ENCODE measurements around the gene S100A8. TPM values are rescaled to one million over a fixed set of nuclear protein-coding genes. Genes with fewer than 3 reads are reported as not detected.

The S100A8 gene
- total and polyA plus RNA-seq, 7 donors = 14.2 to 109 (median 82.2) TPM; not detected in 1

DNA sequence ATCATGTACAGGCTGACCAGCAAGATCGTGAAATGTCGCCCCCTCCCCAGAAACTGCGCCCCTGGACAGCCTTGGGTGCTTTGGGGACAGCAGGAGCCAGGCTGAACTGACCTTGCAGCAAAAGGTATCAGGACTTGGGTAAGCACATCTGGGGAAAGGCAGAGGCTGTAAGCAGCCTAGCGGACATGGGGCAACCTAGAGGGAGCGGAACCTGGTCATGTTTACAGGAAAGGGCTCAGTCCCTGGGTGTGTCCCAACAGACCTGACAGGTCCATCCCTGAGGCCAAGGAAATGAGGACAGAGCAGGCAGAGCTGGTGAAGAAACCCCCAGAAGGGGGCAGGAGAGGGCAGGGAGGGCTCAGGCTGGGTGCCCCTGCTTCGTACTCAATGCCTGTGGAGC is 3.1 kb upstream of the S100A8 start:
- no peak for DNase-seq
- WGBS, 2 donors = 71 to 82% methylated on average over 6 of the region's 6 CpGs
- intact Hi-C loops (cut with DNase I) = no loop called here
- peaks cover 0 to 11% (median 0%) of the 10 kb centered on the region in 3 donors for H3K27me3 ChIP-seq
- H3K36me3 ChIP-seq = no peaks in the 10 kb centered on the region
- no peaks in the 10 kb centered on the region for H3K9me3 ChIP-seq
- H3K4me3 ChIP-seq = no peak overlapping the region
- TF ChIP-seq EP300 (IDR thresholded peaks at IDR 0.05) (no peak), POLR2AphosphoS5 (IDR thresholded peaks at IDR 0.05) (no peak), POLR2A (IDR thresholded peaks at IDR 0.05) (no peak)
- TF ChIP-seq, protein P1, sequence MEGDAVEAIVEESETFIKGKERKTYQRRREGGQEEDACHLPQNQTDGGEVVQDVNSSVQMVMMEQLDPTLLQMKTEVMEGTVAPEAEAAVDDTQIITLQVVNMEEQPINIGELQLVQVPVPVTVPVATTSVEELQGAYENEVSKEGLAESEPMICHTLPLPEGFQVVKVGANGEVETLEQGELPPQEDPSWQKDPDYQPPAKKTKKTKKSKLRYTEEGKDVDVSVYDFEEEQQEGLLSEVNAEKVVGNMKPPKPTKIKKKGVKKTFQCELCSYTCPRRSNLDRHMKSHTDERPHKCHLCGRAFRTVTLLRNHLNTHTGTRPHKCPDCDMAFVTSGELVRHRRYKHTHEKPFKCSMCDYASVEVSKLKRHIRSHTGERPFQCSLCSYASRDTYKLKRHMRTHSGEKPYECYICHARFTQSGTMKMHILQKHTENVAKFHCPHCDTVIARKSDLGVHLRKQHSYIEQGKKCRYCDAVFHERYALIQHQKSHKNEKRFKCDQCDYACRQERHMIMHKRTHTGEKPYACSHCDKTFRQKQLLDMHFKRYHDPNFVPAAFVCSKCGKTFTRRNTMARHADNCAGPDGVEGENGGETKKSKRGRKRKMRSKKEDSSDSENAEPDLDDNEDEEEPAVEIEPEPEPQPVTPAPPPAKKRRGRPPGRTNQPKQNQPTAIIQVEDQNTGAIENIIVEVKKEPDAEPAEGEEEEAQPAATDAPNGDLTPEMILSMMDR (IDR thresholded peaks at IDR 0.05) = no peak
- H3K4me1 ChIP-seq = no peaks in the 10 kb centered on the region
- no peak overlapping the region for H3K27ac ChIP-seq

DNA sequence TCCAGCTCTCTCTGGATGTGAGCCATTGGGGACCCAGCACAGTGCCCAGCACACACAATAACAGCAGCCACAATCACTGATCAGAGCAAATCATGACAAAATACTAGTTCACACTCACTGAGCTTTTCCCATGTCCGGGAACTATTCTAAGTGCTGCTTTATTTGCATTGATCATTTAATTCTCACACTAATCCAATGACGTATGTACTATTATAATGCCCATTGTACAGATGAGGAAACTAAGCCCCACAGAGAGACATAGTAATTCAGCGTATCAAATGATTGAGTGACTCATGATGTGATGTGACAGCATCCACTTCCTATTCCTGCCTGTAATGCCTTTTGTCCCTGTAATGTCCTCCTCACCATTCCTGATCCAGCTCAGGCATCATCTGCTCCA is 1.9 kb upstream of the S100A8 start:
- Histone ChIP-seq H3K4me3 (no peak overlapping the region), H3K27ac (no peak overlapping the region), H3K9me3 (no peaks in the 10 kb centered on the region), H3K4me1 (no peaks in the 10 kb centered on the region), H3K27me3 (peaks cover 0 to 5% (median 0%) of the 10 kb centered on the region in 3 donors), H3K36me3 (no peaks in the 10 kb centered on the region)
- TF ChIP-seq, protein P1 (IDR thresholded peaks at IDR 0.05) = no peak
- no peak for TF ChIP-seq POLR2A (IDR thresholded peaks at IDR 0.05)
- TF ChIP-seq EP300 (IDR thresholded peaks at IDR 0.05) = no peak
- TF ChIP-seq POLR2AphosphoS5 (IDR thresholded peaks at IDR 0.05) = no peak
- WGBS, 2 donors = 85 to 88% methylated on average over 3 of the region's 3 CpGs
- intact Hi-C loops (cut with DNase I) = no loop called here
- DNase-seq = no peak

GRCh38 chr1:153392258-153392657 is 1.4 kb upstream of the S100A8 start:
- H3K27me3 ChIP-seq = peaks cover 0 to 3% (median 0%) of the 10 kb centered on the region in 3 donors
- intact Hi-C loops (cut with DNase I) = no loop called here
- DNase-seq = no peak
- no peak overlapping the region for H3K4me3 ChIP-seq
- no peaks in the 10 kb centered on the region for H3K36me3 ChIP-seq
- no peaks in the 10 kb centered on the region for H3K9me3 ChIP-seq
- no peaks in the 10 kb centered on the region for H3K4me1 ChIP-seq
- TF ChIP-seq POLR2A (IDR thresholded peaks at IDR 0.05) = no peak
- TF ChIP-seq POLR2AphosphoS5 (IDR thresholded peaks at IDR 0.05) = no peak
- TF ChIP-seq EP300 (IDR thresholded peaks at IDR 0.05) = no peak
- TF ChIP-seq, protein P1 (IDR thresholded peaks at IDR 0.05) = no peak
- H3K27ac ChIP-seq = no peak overlapping the region
- WGBS, 2 donors = 52 to 72% methylated on average over 3 of the region's 3 CpGs

- TF ChIP-seq POLR2AphosphoS5 (IDR thresholded peaks at IDR 0.05) = no peak
- no peak for TF ChIP-seq POLR2A (IDR thresholded peaks at IDR 0.05)
- TF ChIP-seq, protein P1 (IDR thresholded peaks at IDR 0.05) = no peak
- no peak for TF ChIP-seq EP300 (IDR thresholded peaks at IDR 0.05)
Measured at GRCh38 chr1:153389973-153390879, 647 bp downstream of the S100A8 start.

More at GRCh38 chr1:153389973-153390879, 647 bp downstream of the S100A8 start:
- no peaks in the 10 kb centered on the region for H3K9me3 ChIP-seq
- H3K36me3 ChIP-seq = no peaks in the 10 kb centered on the region
- no peaks in the 10 kb centered on the region for H3K4me1 ChIP-seq
- intact Hi-C loops (cut with DNase I) = no loop called here
- 40 to 69% methylated on average over 17 of the region's 17 CpGs for WGBS, 2 donors
- no peaks in the 10 kb centered on the region for H3K27me3 ChIP-seq
- no peak overlapping the region for H3K27ac ChIP-seq
- no peak overlapping the region for H3K4me3 ChIP-seq
- DNase-seq = no peak
